ENCODE measurements around the gene TIMM10B.
A peak's percentile ranks its signal among the peaks of the same experiment; 100 is the strongest.

TIMM10B gene

GRCh38 chr11:6480299-6480914 lies 894 bp upstream of the TIMM10B start:
- no peak for DNase-seq (ENCODE audit: low read depth)
- H3K4me3 ChIP-seq (ENCODE audit: low read length) = peak overlapping the region; percentile 97
- no peak for TF ChIP-seq CTCF (conservative IDR thresholded peaks at IDR 0.05; ENCODE audit: low read depth, low read length)

- peak overlapping the region; percentile 97 for H3K4me3 ChIP-seq (ENCODE audit: low read length)
- TF ChIP-seq CTCF (conservative IDR thresholded peaks at IDR 0.05; ENCODE audit: low read depth, low read length) = no peak
- DNase-seq (ENCODE audit: low read depth) = no peak
These were observed 599 bp downstream of the TIMM10B start for GRCh38 chr11:6481924-6482275.

GRCh38 chr11:6482441-6482840 lies 1.1 kb downstream of the TIMM10B start:
- H3K4me3 ChIP-seq (ENCODE audit: low read length) = peak overlapping the region; percentile 97
- DNase-seq (ENCODE audit: low read depth) = no peak

GRCh38 chr11:6483015-6483414 lies 1.7 kb downstream of the TIMM10B start:
- DNase-seq (ENCODE audit: low read depth) = no peak
- no peak overlapping the region for H3K4me3 ChIP-seq (ENCODE audit: low read length)
- TF ChIP-seq CTCF (conservative IDR thresholded peaks at IDR 0.05; ENCODE audit: low read depth, low read length) = no peak

More at GRCh38 chr11:6482441-6482840, 1.1 kb downstream of the TIMM10B start:
- TF ChIP-seq CTCF (conservative IDR thresholded peaks at IDR 0.05; ENCODE audit: low read depth, low read length) = no peak

GRCh38 chr11:6485661-6486060 lies 4.4 kb downstream of the TIMM10B start:
- TF ChIP-seq CTCF (conservative IDR thresholded peaks at IDR 0.05; ENCODE audit: low read depth, low read length) = no peak
- no peak overlapping the region for H3K4me3 ChIP-seq (ENCODE audit: low read length)
- DNase-seq (ENCODE audit: low read depth) = no peak

- TF ChIP-seq CTCF (conservative IDR thresholded peaks at IDR 0.05; ENCODE audit: low read depth, low read length) = no peak
- DNase-seq (ENCODE audit: low read depth) = no peak
These were observed 5.0 kb downstream of the TIMM10B start for GRCh38 chr11:6486256-6486655.

GRCh38 chr11:6486938-6487337 lies 5.6 kb downstream of the TIMM10B start:
- DNase-seq (ENCODE audit: low read depth) = no peak
- TF ChIP-seq CTCF (conservative IDR thresholded peaks at IDR 0.05; ENCODE audit: low read depth, low read length) = no peak
- H3K4me3 ChIP-seq (ENCODE audit: low read length) = no peak overlapping the region

More at GRCh38 chr11:6486256-6486655, 5.0 kb downstream of the TIMM10B start:
- no peak overlapping the region for H3K4me3 ChIP-seq (ENCODE audit: low read length)

Data from retinal pigment epithelial cell (primary cell).